Limb (tissue), 2 donors: Measurements from ENCODE around the gene ULK4.
"Not testable (repeated sequence)": the region's sequence is repeated elsewhere in the genome, so short reads cannot be mapped to it uniquely, and the experiment has no call there.

ENCODE experiments used
- DNase-seq, 2 donors: peaks; one replicate each; pipeline ENCODE4 v3.0.0-alpha.2; 2016; ENCODE audit errors: extremely low spot score in 2 of 2

Gene ULK4

DNA sequence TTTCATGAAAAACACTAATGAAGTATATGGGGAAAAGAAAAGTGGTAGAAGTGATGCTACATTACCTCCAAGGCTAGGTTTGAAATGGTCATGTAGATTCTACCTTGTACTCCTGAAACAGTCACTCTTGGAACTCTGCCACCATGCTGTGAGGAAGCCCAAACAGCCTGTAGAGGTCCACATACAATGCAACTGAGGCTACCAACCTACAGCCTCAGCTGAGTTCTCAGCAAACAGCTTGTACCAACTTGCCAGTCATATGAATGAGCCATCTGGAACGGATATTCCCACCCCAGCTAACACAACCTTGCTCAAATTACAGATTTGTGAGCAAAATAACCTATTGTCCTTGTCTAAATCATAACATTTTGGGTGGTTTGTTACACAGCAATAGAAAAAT lies 193.5 kb downstream of the ULK4 start:
- no peak for DNase-seq

GRCh38 chr3:41762867-41763266 lies 199.0 kb downstream of the ULK4 start:
- not testable (repeated sequence) for DNase-seq

- no peak for DNase-seq
Measured at GRCh38 chr3:41753651-41754050, 208.3 kb downstream of the ULK4 start.

DNA sequence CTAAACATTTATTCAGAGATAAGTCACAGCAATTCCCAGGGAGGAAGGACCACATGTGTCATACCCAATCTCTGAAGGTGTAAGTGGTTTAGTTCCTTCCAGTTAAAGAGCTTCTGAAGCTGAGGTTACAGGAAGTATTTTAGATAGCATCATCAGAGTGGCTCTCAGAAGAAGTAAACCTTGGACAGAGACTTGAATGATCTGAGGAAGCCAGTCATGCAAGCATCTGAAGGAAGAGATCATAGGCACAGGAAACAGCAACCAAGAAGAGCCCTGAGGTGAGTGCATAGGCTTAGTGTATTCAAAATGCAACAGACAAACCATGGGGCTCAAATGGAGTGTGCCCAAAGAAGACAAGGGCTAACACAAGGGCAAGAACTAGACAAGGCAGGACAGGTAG lies 210.3 kb downstream of the ULK4 start:
- no peak for DNase-seq

DNA sequence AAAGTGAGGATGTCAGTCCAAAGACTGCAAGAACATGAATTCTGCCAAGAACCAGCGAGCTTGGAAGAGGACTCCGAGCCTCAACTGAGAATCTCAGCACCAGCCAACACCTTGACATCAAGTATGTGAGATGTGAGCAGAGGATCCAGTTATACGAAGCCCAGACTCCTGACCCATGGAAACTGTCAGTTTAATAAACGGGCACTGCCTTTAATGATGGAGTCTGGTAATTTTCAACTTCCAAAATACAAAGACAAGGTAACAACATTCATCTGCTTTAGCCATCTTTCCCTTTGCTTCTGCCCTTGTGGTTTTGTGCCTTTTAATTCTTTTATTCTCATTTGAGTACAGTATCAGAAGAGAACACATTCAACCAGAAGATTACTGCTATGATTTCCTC lies 211.9 kb downstream of the ULK4 start:
- no peak for DNase-seq

DNA sequence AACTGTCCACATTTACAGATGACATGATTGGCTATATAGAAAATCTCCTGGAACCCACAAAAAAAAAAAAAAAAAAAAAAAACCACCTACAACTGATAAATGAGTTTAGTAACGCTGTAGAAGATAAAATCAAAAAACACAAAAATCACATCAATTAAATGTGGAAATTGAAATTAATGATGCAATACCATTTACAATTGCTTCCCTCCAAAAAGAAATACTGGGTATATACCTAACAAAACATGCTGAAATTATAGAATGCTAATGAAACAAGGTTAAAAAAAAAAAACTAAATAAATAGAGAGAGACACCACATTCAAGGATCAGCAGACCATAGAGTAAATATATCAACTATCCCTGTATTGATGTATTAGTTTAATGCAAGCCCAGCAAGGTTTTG lies 215.7 kb downstream of the ULK4 start:
- DNase-seq = no peak

- DNase-seq = no peak
Measured at GRCh38 chr3:41742121-41742520, 219.8 kb downstream of the ULK4 start.

- no peak for DNase-seq
Measured at GRCh38 chr3:41740374-41740886, 221.5 kb downstream of the ULK4 start.

- no peak for DNase-seq
Measured at GRCh38 chr3:41726891-41727290, 235.0 kb downstream of the ULK4 start.

DNA sequence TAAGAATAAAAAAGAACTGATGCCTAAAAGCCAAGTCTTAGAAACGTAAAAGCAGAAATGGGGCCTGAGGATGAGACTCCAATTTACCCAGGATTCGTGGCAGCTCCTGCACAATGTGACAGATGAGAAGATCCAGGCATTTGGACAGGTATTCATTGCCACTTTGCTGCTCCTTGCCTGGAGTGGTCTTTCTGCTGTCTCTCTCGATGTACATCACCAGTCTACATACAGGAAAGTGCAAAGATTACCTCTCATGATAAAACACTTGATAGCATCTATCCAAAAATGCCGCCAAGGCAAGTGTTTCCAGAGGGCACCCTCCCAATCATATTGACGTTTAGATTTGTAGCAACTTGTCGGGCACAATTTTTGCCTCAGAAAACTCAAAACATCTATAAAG lies 244.3 kb downstream of the ULK4 start:
- DNase-seq = no peak

DNA sequence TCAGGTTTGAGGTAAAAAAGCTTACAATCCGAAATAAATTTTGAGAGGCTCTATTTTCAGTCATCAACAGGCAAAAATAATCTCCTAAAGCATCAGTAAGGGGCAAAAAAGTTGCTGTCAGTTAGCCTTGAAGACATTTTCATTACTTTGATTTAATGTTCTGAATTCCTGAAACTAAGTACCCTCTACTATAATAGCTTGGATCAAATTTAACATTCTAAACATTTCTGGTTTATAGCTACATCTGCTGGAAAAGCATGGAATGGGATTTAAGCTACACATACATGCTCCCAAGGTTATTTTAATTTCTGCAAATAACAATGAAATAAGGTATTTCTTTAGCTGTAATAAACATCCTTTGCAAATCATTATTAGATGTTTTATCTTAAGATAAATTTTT lies 245.4 kb downstream of the ULK4 start:
- peak in 1 of 2 donors; percentile 59 for DNase-seq

DNA sequence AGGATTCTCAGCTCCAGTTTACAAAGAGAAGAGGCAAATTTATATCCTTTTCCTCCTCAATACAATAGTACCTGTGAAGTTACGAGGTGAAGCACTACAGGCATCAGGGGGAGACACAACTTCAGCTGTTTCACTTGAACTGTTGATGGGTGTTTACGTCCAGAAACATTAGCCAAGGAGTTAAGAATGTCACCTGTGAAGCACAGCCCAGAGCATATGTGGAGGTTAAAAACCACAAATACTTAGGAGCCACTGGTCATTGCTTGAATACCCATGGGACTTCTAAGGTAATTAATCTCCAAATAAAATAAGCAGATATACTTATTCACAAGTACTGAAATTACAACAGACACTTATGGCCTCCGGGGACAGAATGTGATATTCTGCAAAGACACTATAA lies 246.5 kb downstream of the ULK4 start:
- DNase-seq = no peak

DNA sequence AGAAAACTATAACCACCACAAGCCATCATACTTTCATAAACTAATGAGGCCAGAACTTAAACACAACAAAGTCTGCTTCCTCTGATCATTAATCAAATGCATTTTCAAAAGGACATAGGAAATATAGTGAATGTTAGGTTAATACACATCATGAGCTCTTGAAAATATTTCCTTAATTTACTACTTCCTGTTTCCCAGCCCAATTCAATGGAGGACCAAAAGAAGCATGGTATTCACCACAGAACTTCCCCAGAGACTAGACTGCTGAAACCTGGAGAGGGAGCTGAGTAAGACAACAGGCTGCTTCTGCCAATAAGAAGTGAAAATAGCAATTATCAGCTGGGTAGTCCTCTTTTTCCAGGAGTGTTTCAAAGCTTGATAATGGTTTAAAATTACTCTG lies 250.3 kb downstream of the ULK4 start:
- no peak for DNase-seq

- no peak for DNase-seq
Measured at GRCh38 chr3:41710646-41711388, 251.1 kb downstream of the ULK4 start.

GRCh38 chr3:41709213-41709612 lies 252.7 kb downstream of the ULK4 start:
- not testable (repeated sequence) for DNase-seq

GRCh38 chr3:41708176-41708575 lies 253.7 kb downstream of the ULK4 start:
- DNase-seq = no peak

DNA sequence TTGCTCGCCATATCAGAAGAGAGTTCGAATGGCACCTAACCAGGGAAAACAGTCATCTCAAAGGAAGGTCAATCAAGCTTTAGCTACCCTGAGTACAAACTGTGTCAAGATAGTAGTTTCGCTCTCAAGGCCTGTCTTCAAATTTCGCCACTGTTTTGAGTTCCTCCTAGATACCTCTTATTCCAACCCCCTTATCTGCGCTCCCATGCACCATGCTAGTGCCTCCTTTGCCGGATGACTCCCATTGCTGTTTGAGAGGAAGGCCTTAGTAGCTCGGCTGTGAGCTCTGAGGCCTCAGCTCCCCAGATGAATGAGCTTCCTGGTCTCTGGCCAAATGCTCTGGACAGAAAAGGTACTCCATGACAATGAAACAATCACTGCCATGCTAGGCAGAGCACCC lies 256.0 kb downstream of the ULK4 start:
- DNase-seq = no peak

- no peak for DNase-seq
Measured at GRCh38 chr3:41701191-41701698, 260.7 kb downstream of the ULK4 start.

DNA sequence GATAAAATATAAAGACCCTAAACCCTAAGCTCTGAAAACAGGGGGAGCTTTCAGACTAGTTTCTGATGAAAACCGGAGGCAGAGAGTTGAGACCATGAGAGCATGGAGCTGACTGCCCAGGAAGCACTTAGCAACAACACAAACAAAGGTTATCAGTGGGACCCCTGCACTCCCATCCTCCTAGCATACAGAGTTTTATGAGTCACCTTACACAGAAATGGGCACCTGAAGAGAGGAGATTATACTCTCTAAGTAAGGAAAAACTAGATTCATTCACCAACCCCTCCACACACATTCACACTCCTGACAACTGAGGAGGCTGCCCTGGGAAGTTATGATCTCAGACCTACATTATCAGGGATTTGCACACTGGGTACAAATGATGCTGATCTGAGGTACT lies 261.7 kb downstream of the ULK4 start:
- no peak for DNase-seq

GRCh38 chr3:41698898-41699297 lies 263.0 kb downstream of the ULK4 start:
- DNase-seq = no peak

GRCh38 chr3:41697702-41698101 lies 264.2 kb downstream of the ULK4 start:
- DNase-seq = no peak

GRCh38 chr3:41695806-41696205 lies 266.1 kb downstream of the ULK4 start:
- not testable (repeated sequence) for DNase-seq

- no peak for DNase-seq
Measured at GRCh38 chr3:41693799-41694198, 268.1 kb downstream of the ULK4 start.
